SU-DHL-6 (cell line): ENCODE results near the gene CMSS1.

ENCODE experiments used
- H2AFZ ChIP-seq: fragments of 200-600 bp; sonication (generic); 2 replicates; pipeline ENCODE4 v1.6.1; 2014; ENCODE audit warnings: low read depth, mild to moderate bottlenecking, moderate library complexity, mixed read lengths, antibody characterized with exemption, low read length; ENCODE audit not compliant: severe bottlenecking
- H3F3A ChIP-seq: fragments of 200-600 bp; shearing (Covaris generic); 2 replicates; pipeline ENCODE4 v1.6.0; 2016; ENCODE audit warnings: antibody characterized with exemption, mild to moderate bottlenecking; ENCODE audit not compliant: insufficient read depth
- H3K27ac ChIP-seq: fragments of 200-600 bp; sonication (generic); 2 replicates; pipeline ENCODE4 v1.5.1; 2016; ENCODE audit warnings: low read depth, mild to moderate bottlenecking, low read length, moderate library complexity, mixed read lengths
- H3K27me3 ChIP-seq: fragments of 200-600 bp; sonication (generic), shearing (Covaris generic); 2 replicates; pipeline ENCODE4 v1.6.0; 2014; ENCODE audit warnings: mild to moderate bottlenecking, low read length
- H3K36me3 ChIP-seq: fragments of 200-600 bp; sonication (generic); 2 replicates; pipeline ENCODE4 v1.6.1; 2014; ENCODE audit warnings: mild to moderate bottlenecking, low read length, mixed read lengths
- H3K4me2 ChIP-seq: fragments of 300-600, 200-600 bp; shearing (Covaris generic), sonication (generic); 2 replicates; pipeline ENCODE4 v1.6.0; 2014; ENCODE audit warnings: low read length, low read depth, mild to moderate bottlenecking; ENCODE audit not compliant: poor library complexity, severe bottlenecking
- H3K4me3 ChIP-seq: fragments of 200-600 bp; sonication (generic); 2 replicates; pipeline ENCODE4 v1.5.1; 2014; ENCODE audit warnings: antibody characterized with exemption, low read length, mild to moderate bottlenecking, mixed read lengths; ENCODE audit not compliant: insufficient read depth, poor library complexity, severe bottlenecking
- H3K79me2 ChIP-seq: fragments of 200-600 bp; sonication (generic); 2 replicates; pipeline ENCODE4 v1.6.1; 2014; ENCODE audit warnings: mild to moderate bottlenecking, low read length, moderate library complexity; ENCODE audit not compliant: insufficient read depth
- H3K9ac ChIP-seq: fragments of 200-600 bp; sonication (generic); 2 replicates; pipeline ENCODE4 v1.7.0; 2014; ENCODE audit warnings: mild to moderate bottlenecking, low read length
- H3K9me2 ChIP-seq: fragments of 200-600 bp; sonication (generic); replicated peaks from 2 replicates; pipeline ENCODE4 v1.6.1; 2014; ENCODE audit warnings: low read length; ENCODE audit not compliant: insufficient read depth
- H3K9me3 ChIP-seq: fragments of 200-600 bp; sonication (generic); 2 replicates; pipeline ENCODE4 v1.6.1; 2014; ENCODE audit warnings: low read length, mixed read lengths; ENCODE audit not compliant: insufficient read depth
- H4K20me1 ChIP-seq: fragments of 200-600 bp; sonication (generic); 2 replicates; pipeline ENCODE4 v1.6.1; 2014; ENCODE audit warnings: low read depth, mild to moderate bottlenecking, antibody characterized with exemption, low read length, moderate library complexity, mixed read lengths
- EZH2phosphoT487 ChIP-seq: fragments of 200-600 bp; sonication (generic), shearing (Covaris generic); conservative IDR thresholded peaks from 2 replicates; pipeline ENCODE4 v1.6.1; 2018; ENCODE audit warnings: mild to moderate bottlenecking, antibody characterized with exemption, low read length, moderate library complexity, mixed read lengths
- TF ChIP-seq, protein P1 (sequence below): fragments of 200-600 bp; sonication (generic); IDR thresholded peaks from one replicate; pipeline ENCODE4 v1.5.1; 2017; ENCODE audit warnings: antibody characterized with exemption, mild to moderate bottlenecking, low read length, moderate library complexity; ENCODE audit not compliant: insufficient read depth, poor library complexity, severe bottlenecking

Gene CMSS1

DNA sequence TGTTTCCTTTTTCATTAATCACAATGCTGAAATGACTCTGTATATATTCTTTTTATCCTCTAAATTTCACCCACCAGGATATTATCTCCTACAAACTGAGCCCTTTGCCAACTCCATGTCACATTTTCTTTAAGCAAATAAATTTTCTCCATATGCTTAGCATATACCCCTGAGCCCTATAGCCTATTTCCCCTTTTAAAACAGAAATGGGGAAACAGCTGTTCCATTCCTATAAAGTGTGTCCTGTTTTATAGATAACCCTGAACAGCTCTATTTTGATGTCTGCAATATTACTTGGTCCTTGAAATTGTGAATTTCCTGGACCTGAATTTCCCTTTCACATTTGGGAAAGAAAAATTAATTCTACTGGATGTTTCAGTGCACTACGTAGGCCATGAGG is 312.3 kb downstream of the CMSS1 start:
- H3K27me3 ChIP-seq = no peaks in the 10 kb centered on the region
- no peaks in the 10 kb centered on the region for H3K9me2 ChIP-seq
- no peaks in the 10 kb centered on the region for H4K20me1 ChIP-seq
- H3K9ac ChIP-seq = no peak overlapping the region
- TF ChIP-seq EZH2phosphoT487 = no peak
- TF ChIP-seq, protein P1, sequence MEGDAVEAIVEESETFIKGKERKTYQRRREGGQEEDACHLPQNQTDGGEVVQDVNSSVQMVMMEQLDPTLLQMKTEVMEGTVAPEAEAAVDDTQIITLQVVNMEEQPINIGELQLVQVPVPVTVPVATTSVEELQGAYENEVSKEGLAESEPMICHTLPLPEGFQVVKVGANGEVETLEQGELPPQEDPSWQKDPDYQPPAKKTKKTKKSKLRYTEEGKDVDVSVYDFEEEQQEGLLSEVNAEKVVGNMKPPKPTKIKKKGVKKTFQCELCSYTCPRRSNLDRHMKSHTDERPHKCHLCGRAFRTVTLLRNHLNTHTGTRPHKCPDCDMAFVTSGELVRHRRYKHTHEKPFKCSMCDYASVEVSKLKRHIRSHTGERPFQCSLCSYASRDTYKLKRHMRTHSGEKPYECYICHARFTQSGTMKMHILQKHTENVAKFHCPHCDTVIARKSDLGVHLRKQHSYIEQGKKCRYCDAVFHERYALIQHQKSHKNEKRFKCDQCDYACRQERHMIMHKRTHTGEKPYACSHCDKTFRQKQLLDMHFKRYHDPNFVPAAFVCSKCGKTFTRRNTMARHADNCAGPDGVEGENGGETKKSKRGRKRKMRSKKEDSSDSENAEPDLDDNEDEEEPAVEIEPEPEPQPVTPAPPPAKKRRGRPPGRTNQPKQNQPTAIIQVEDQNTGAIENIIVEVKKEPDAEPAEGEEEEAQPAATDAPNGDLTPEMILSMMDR = no peak
- no peaks in the 10 kb centered on the region for H3K36me3 ChIP-seq
- no peaks in the 10 kb centered on the region for H3F3A ChIP-seq
- H3K9me3 ChIP-seq = no peaks in the 10 kb centered on the region
- no peak overlapping the region for H3K4me3 ChIP-seq
- H3K4me2 ChIP-seq = no peak overlapping the region
- no peaks in the 10 kb centered on the region for H3K79me2 ChIP-seq
- H2AFZ ChIP-seq = no peak overlapping the region
- no peak overlapping the region for H3K27ac ChIP-seq

DNA sequence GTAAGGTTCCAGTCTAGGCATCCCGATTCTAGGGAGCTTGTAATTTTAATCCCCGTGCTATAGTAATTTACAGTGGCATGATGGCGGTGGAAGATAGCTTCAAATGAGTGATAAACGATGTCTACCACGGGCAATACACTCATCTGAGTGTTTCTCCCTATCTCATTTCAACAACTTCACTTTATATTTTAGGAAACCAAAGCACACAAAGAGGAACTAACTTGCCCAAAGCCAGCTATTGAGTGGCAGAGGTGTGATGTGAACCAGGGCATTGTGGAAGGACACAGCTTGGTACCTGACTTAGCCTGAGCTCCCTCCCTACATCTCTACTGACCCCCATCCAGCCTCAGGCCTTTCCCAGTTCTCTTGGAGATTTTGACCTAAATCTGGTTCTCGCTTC is 313.6 kb downstream of the CMSS1 start:
- TF ChIP-seq, protein P1 = no peak
- Histone ChIP-seq H3K27ac (no peak overlapping the region), H3K9me2 (no peaks in the 10 kb centered on the region), H3K27me3 (no peaks in the 10 kb centered on the region), H2AFZ (no peak overlapping the region), H3K36me3 (no peaks in the 10 kb centered on the region), H3K9me3 (no peaks in the 10 kb centered on the region), H3K79me2 (no peaks in the 10 kb centered on the region), H3K9ac (no peak overlapping the region), H4K20me1 (no peaks in the 10 kb centered on the region), H3F3A (no peaks in the 10 kb centered on the region), H3K4me2 (no peak overlapping the region), H3K4me3 (no peak overlapping the region)

DNA sequence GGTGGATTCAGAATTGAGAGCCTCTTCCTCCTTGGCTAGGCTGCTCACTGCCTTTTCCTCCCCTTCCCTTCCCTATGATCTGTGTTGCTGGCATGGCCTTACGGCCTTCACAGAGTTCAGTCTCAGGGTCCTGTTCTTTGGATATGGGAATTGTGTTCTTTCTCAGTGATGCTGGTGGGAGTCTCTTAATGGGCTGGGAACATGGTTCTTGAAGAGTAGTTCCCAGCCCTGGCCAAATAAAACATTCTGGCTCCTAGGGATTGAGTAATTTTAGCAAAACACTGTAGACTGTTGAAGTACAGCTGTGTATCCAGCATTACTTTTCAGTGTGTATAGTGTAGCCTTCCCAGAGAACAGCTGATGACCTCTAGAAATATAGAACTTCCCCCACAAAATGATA is 319.3 kb downstream of the CMSS1 start:
- no peaks in the 10 kb centered on the region for H3K9me3 ChIP-seq
- H3K9ac ChIP-seq = no peak overlapping the region
- H3K27ac ChIP-seq = no peak overlapping the region
- H3K36me3 ChIP-seq = no peaks in the 10 kb centered on the region
- no peaks in the 10 kb centered on the region for H3K79me2 ChIP-seq
- no peaks in the 10 kb centered on the region for H3F3A ChIP-seq
- H3K4me2 ChIP-seq = no peak overlapping the region
- TF ChIP-seq, protein P1 = no peak
- TF ChIP-seq EZH2phosphoT487 = no peak
- H2AFZ ChIP-seq = no peak overlapping the region
- H3K9me2 ChIP-seq = no peaks in the 10 kb centered on the region
- H3K4me3 ChIP-seq = no peak overlapping the region
- H4K20me1 ChIP-seq = no peaks in the 10 kb centered on the region
- no peaks in the 10 kb centered on the region for H3K27me3 ChIP-seq

DNA sequence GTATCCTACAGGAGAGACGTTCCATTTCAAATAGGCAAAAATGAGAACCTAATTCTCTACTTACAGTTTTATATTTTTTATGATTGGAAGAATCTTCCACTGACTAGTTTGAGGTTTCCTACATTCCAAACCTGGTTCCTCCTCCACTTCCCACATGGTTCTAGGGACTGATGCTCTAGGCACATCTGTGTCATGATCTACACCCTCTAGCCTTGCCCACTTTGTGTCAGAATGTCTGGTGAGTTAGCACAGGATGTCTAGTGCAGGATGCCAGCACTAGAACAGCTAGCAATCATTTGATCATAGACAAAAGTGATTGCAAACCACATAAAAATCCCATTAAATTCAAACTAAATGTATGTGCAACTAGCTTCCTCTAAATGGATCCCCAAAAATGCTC is 323.3 kb downstream of the CMSS1 start:
- Histone ChIP-seq H3K9me3 (peaks cover 8% of the 10 kb centered on the region; the same call in 1 of the 2 replicates), H3K9ac (no peak overlapping the region), H3K27ac (no peak overlapping the region), H3K27me3 (no peaks in the 10 kb centered on the region), H3K4me2 (no peak overlapping the region), H3K36me3 (0 out of 2 replicates have a peak, but pooled peaks cover 5% of the 10 kb centered on the region), H3K4me3 (no peak overlapping the region), H3K79me2 (no peaks in the 10 kb centered on the region), H3F3A (no peaks in the 10 kb centered on the region), H4K20me1 (no peaks in the 10 kb centered on the region), H2AFZ (no peak overlapping the region), H3K9me2 (no peaks in the 10 kb centered on the region)
- TF ChIP-seq, protein P1 = no peak
- TF ChIP-seq EZH2phosphoT487 = no peak
